ENCODE results near the gene ATP8B2. TPM values are rescaled to one million over a fixed set of nuclear protein-coding genes. Genes with fewer than 3 reads are reported as not detected.
"Not testable (repeated sequence)": the region's sequence is repeated elsewhere in the genome, so short reads cannot be mapped to it uniquely, and the experiment has no call there.

Gene ATP8B2
- total RNA-seq, 2 donors from 2014 or later: 190 to 291 TPM

- Histone ChIP-seq H3K27me3 (replicated peaks; ENCODE audit: insufficient read depth) (no peaks in the 10 kb centered on the region), H3K36me3 (no peaks in the 10 kb centered on the region), H3K9me3 (peaks cover 18% of the 10 kb centered on the region), H3K4me3 (no peak overlapping the region), H3K4me1 (ENCODE audit: control insufficient read depth in 1 of 2, low read depth in 2 of 2) (no peaks in the 10 kb centered on the region), H3K27ac (no peak overlapping the region)
- DNase-seq (ENCODE audit: low spot score): no peak
- no peak for TF ChIP-seq CTCF (IDR thresholded peaks at IDR 0.05)
- ATAC-seq (ENCODE audit: insufficient number of reproducible peaks, low FRiP score, low read depth): no peak
Observed at GRCh38 chr1:154295408-154296235, 29.7 kb upstream of the ATP8B2 start.

- Histone ChIP-seq H3K27ac (no peak overlapping the region), H3K36me3 (no peaks in the 10 kb centered on the region), H3K27me3 (replicated peaks; ENCODE audit: insufficient read depth) (no peaks in the 10 kb centered on the region), H3K9me3 (no peaks in the 10 kb centered on the region), H3K4me3 (no peak overlapping the region), H3K4me1 (ENCODE audit: control insufficient read depth in 1 of 2, low read depth in 2 of 2) (no peaks in the 10 kb centered on the region)
- ATAC-seq (ENCODE audit: insufficient number of reproducible peaks, low FRiP score, low read depth): no peak
- no peak for TF ChIP-seq CTCF (IDR thresholded peaks at IDR 0.05)
- DNase-seq (ENCODE audit: low spot score): no peak
Observed at GRCh38 chr1:154301582-154301981, 23.7 kb upstream of the ATP8B2 start.

GRCh38 chr1:154304664-154305337, 20.5 kb upstream of the ATP8B2 start:
- Histone ChIP-seq H3K4me3 (no peak overlapping the region), H3K27ac (no peak overlapping the region), H3K27me3 (replicated peaks; ENCODE audit: insufficient read depth) (no peaks in the 10 kb centered on the region), H3K36me3 (no peaks in the 10 kb centered on the region), H3K9me3 (no peaks in the 10 kb centered on the region), H3K4me1 (ENCODE audit: control insufficient read depth in 1 of 2, low read depth in 2 of 2) (no peaks in the 10 kb centered on the region)
- no peak for TF ChIP-seq CTCF (IDR thresholded peaks at IDR 0.05)
- ATAC-seq (ENCODE audit: insufficient number of reproducible peaks, low FRiP score, low read depth) (no peak), DNase-seq (ENCODE audit: low spot score) (no peak)

- H3K27me3 ChIP-seq (replicated peaks; ENCODE audit: insufficient read depth): no peaks in the 10 kb centered on the region
- H3K27ac ChIP-seq: no peak overlapping the region
- no peak for ATAC-seq (ENCODE audit: insufficient number of reproducible peaks, low FRiP score, low read depth)
Observed at GRCh38 chr1:154306151-154306550, 19.2 kb upstream of the ATP8B2 start.

GRCh38 chr1:154307670-154308270, 17.6 kb upstream of the ATP8B2 start:
- DNase-seq (ENCODE audit: low spot score): not testable (repeated sequence)

More at GRCh38 chr1:154306151-154306550, 19.2 kb upstream of the ATP8B2 start:
- no peak for DNase-seq (ENCODE audit: low spot score)
- Histone ChIP-seq H3K4me1 (ENCODE audit: control insufficient read depth in 1 of 2, low read depth in 2 of 2) (no peaks in the 10 kb centered on the region), H3K4me3 (no peak overlapping the region), H3K9me3 (no peaks in the 10 kb centered on the region), H3K36me3 (no peaks in the 10 kb centered on the region)
- TF ChIP-seq CTCF (IDR thresholded peaks at IDR 0.05): no peak

GRCh38 chr1:154309136-154309535, 16.2 kb upstream of the ATP8B2 start:
- not testable (repeated sequence) for DNase-seq (ENCODE audit: low spot score); H3K36me3 ChIP-seq; H3K27ac ChIP-seq; ATAC-seq (ENCODE audit: insufficient number of reproducible peaks, low FRiP score, low read depth); H3K4me1 ChIP-seq (ENCODE audit: control insufficient read depth in 1 of 2, low read depth in 2 of 2); H3K4me3 ChIP-seq; H3K9me3 ChIP-seq; H3K27me3 ChIP-seq (replicated peaks; ENCODE audit: insufficient read depth)

More at GRCh38 chr1:154307670-154308270, 17.6 kb upstream of the ATP8B2 start:
- not testable (repeated sequence) for H3K9me3 ChIP-seq; H3K4me1 ChIP-seq (ENCODE audit: control insufficient read depth in 1 of 2, low read depth in 2 of 2); H3K27ac ChIP-seq; H3K4me3 ChIP-seq; H3K27me3 ChIP-seq (replicated peaks; ENCODE audit: insufficient read depth); ATAC-seq (ENCODE audit: insufficient number of reproducible peaks, low FRiP score, low read depth); H3K36me3 ChIP-seq

GRCh38 chr1:154312229-154313065, 12.9 kb upstream of the ATP8B2 start:
- H3K4me1 ChIP-seq (ENCODE audit: control insufficient read depth in 1 of 2, low read depth in 2 of 2); H3K9me3 ChIP-seq; H3K27ac ChIP-seq; H3K4me3 ChIP-seq; ATAC-seq (ENCODE audit: insufficient number of reproducible peaks, low FRiP score, low read depth); H3K36me3 ChIP-seq; H3K27me3 ChIP-seq (replicated peaks; ENCODE audit: insufficient read depth); DNase-seq (ENCODE audit: low spot score): not testable (repeated sequence)
